Measurements from ENCODE around the gene PAPOLB. TPM values are rescaled to one million over a fixed set of nuclear protein-coding genes. Genes with fewer than 3 reads are reported as not detected.

PAPOLB gene
- total and polyA plus RNA-seq, 12 donors = 0.01 to 0.21 (median 0.14) TPM; not detected in 4

GRCh38 chr7:4884164-4884563, 22.3 kb upstream of the PAPOLB start:
- Histone ChIP-seq H3K4me1 (peaks cover 3 to 37% (median 14%) of the 10 kb centered on the region in 9 donors), H3K36me3 (no peaks in the 10 kb centered on the region), H3K4me3 (no peak overlapping the region), H3K9me3 (no peaks in the 10 kb centered on the region), H3K27ac (no peak overlapping the region), H3K27me3 (peaks cover 0 to 27% (median 0%) of the 10 kb centered on the region in 7 donors)
- intact Hi-C loops (cut with DNase I) = loop anchor here in 4 of 10 donors (5.0 kb wide), 2 partner anchors 52 to 87 kb away; no protein-coding TSS in a partner anchor
- ATAC-seq (no peak), DNase-seq (no peak)
- 79 to 84% methylated on average over 10 of the region's 10 CpGs for WGBS, 2 donors
- no peak for TF ChIP-seq CTCF (IDR thresholded peaks at IDR 0.05)

GRCh38 chr7:4883372-4884144, 21.7 kb upstream of the PAPOLB start, which contains the start of gene RADIL:
TSS of gene RADIL (minus strand) at chr7:4883716. CDS start at chr7:4878139, 5,577 bp downstream.
- no peaks in the 10 kb centered on the region for H3K9me3 ChIP-seq
- peak; percentile 90 to 97 (median 94) for ATAC-seq
- H3K4me1 ChIP-seq = peaks cover 3 to 41% (median 14%) of the 10 kb centered on the region in 9 donors
- peak; percentile 74 to 98 (median 95) for TF ChIP-seq CTCF (IDR thresholded peaks at IDR 0.05)
- no peaks in the 10 kb centered on the region for H3K36me3 ChIP-seq
- peaks cover 0 to 27% (median 0%) of the 10 kb centered on the region in 7 donors for H3K27me3 ChIP-seq
- WGBS, 2 donors = 4 to 5% methylated on average over 64 to 72 of the region's 72 CpGs
- intact Hi-C loops (cut with DNase I) = loop anchor here in 6 of 10 donors (1.0 to 5.0 kb wide), 7 partner anchors 51 to 86 kb away; no protein-coding TSS in a partner anchor
- H3K27ac ChIP-seq = peak within 1 kb of the TSS; percentile 70 to 90 (median 82)
- peak; percentile 94 to 95 for DNase-seq
- H3K4me3 ChIP-seq = peak within 1 kb of the TSS; percentile 61 to 77 (median 69)

DNA sequence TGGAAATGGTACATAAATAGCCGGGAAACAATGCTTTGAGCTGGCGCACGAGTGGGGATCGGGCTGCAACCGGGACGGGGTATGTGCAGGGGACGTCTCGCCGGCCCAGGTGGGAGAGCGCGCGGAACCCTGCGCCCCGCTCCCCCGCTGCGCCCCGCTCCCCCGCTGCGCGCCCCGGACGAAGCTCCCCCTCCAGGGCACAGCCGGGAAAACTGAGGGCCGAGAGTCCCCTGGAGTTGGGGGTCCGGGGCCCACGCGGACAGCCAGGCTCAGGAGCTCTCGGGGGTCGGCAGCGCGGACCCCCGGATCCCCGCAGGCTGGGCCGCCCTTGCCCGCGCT, 21.2 kb upstream of the PAPOLB start:
- ATAC-seq (no peak), DNase-seq (no peak)
- H3K27me3 ChIP-seq = peaks cover 0 to 27% (median 0%) of the 10 kb centered on the region in 7 donors
- H3K27ac ChIP-seq = peak overlapping the region in 9 of 10 donors; percentile 80 to 90 (median 83)
- H3K9me3 ChIP-seq = no peaks in the 10 kb centered on the region
- peaks cover 3 to 43% (median 14%) of the 10 kb centered on the region in 9 donors for H3K4me1 ChIP-seq
- TF ChIP-seq CTCF (IDR thresholded peaks at IDR 0.05) = no peak
- peaks cover 0 to 3% (median 0%) of the 10 kb centered on the region in 9 donors for H3K36me3 ChIP-seq
- 0 to 2% methylated on average over 34 to 36 of the region's 36 CpGs for WGBS, 2 donors
- intact Hi-C loops (cut with DNase I) = loop anchor here in 6 of 10 donors (1.0 to 5.0 kb wide), 7 partner anchors 51 to 86 kb away; no protein-coding TSS in a partner anchor
- peak overlapping the region; percentile 61 to 77 (median 69) for H3K4me3 ChIP-seq

- no peaks in the 10 kb centered on the region for H3K9me3 ChIP-seq
- peaks cover 3 to 43% (median 14%) of the 10 kb centered on the region in 9 donors for H3K4me1 ChIP-seq
- 3 to 6% methylated on average over 35 of the region's 35 CpGs for WGBS, 2 donors
- peaks cover 0 to 9% (median 0%) of the 10 kb centered on the region in 9 donors for H3K36me3 ChIP-seq
- H3K27ac ChIP-seq = peak overlapping the region; percentile 70 to 90 (median 82)
- H3K27me3 ChIP-seq = peaks cover 0 to 27% (median 0%) of the 10 kb centered on the region in 7 donors
- TF ChIP-seq CTCF (IDR thresholded peaks at IDR 0.05) = no peak
- DNase-seq (peak; percentile 58 to 79), ATAC-seq (peak; percentile 51 to 83 (median 73))
- intact Hi-C loops (cut with DNase I) = loop anchor here in 6 of 10 donors (1.0 to 5.0 kb wide), 7 partner anchors 50 to 85 kb away; no protein-coding TSS in a partner anchor
- peak overlapping the region; percentile 61 to 77 (median 69) for H3K4me3 ChIP-seq
Measured at GRCh38 chr7:4882169-4883032, 20.6 kb upstream of the PAPOLB start.

All from heart right ventricle (tissue), 16 donors.